ENCODE data around the gene FN3K. TPM values are rescaled to one million over a fixed set of nuclear protein-coding genes. Genes with fewer than 3 reads are reported as not detected.

Gene FN3K
- total RNA-seq, 2 donors from 2014 or later, result 5.1 to 28.3 TPM

GRCh38 chr17:82699551-82699950, 35.9 kb upstream of the FN3K start:
- Histone ChIP-seq H3K4me1 (peaks cover 0 to 20% of the 10 kb centered on the region in 2 donors), H3K27ac (no peak overlapping the region), H3K9me3 (peaks cover 3 to 5% of the 10 kb centered on the region in 2 donors), H3K36me3 (no peaks in the 10 kb centered on the region), H3K27me3 (no peaks in the 10 kb centered on the region), H3K4me3 (no peak overlapping the region)
- DNase-seq (ENCODE audit: low spot score), result no peak
- TF ChIP-seq, protein P1, sequence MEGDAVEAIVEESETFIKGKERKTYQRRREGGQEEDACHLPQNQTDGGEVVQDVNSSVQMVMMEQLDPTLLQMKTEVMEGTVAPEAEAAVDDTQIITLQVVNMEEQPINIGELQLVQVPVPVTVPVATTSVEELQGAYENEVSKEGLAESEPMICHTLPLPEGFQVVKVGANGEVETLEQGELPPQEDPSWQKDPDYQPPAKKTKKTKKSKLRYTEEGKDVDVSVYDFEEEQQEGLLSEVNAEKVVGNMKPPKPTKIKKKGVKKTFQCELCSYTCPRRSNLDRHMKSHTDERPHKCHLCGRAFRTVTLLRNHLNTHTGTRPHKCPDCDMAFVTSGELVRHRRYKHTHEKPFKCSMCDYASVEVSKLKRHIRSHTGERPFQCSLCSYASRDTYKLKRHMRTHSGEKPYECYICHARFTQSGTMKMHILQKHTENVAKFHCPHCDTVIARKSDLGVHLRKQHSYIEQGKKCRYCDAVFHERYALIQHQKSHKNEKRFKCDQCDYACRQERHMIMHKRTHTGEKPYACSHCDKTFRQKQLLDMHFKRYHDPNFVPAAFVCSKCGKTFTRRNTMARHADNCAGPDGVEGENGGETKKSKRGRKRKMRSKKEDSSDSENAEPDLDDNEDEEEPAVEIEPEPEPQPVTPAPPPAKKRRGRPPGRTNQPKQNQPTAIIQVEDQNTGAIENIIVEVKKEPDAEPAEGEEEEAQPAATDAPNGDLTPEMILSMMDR (IDR thresholded peaks at IDR 0.05), result no peak

- TF ChIP-seq, protein P1 (IDR thresholded peaks at IDR 0.05), result no peak
- H3K4me3 ChIP-seq, result no peak overlapping the region
- no peaks in the 10 kb centered on the region for H3K36me3 ChIP-seq
- no peaks in the 10 kb centered on the region for H3K9me3 ChIP-seq
- H3K27me3 ChIP-seq, result no peaks in the 10 kb centered on the region
- DNase-seq (ENCODE audit: low spot score), result no peak
- H3K4me1 ChIP-seq, result peaks cover 0 to 14% of the 10 kb centered on the region in 2 donors
- no peak overlapping the region for H3K27ac ChIP-seq
These were observed 33.0 kb upstream of the FN3K start for GRCh38 chr17:82702231-82702927.

GRCh38 chr17:82703036-82703745, 32.2 kb upstream of the FN3K start:
- no peaks in the 10 kb centered on the region for H3K9me3 ChIP-seq
- H3K27me3 ChIP-seq, result no peaks in the 10 kb centered on the region
- H3K4me1 ChIP-seq, result peaks cover 0 to 8% of the 10 kb centered on the region in 2 donors
- no peak for DNase-seq (ENCODE audit: low spot score)
- no peaks in the 10 kb centered on the region for H3K36me3 ChIP-seq
- TF ChIP-seq, protein P1 (IDR thresholded peaks at IDR 0.05), result no peak
- H3K27ac ChIP-seq, result no peak overlapping the region
- no peak overlapping the region for H3K4me3 ChIP-seq

DNA sequence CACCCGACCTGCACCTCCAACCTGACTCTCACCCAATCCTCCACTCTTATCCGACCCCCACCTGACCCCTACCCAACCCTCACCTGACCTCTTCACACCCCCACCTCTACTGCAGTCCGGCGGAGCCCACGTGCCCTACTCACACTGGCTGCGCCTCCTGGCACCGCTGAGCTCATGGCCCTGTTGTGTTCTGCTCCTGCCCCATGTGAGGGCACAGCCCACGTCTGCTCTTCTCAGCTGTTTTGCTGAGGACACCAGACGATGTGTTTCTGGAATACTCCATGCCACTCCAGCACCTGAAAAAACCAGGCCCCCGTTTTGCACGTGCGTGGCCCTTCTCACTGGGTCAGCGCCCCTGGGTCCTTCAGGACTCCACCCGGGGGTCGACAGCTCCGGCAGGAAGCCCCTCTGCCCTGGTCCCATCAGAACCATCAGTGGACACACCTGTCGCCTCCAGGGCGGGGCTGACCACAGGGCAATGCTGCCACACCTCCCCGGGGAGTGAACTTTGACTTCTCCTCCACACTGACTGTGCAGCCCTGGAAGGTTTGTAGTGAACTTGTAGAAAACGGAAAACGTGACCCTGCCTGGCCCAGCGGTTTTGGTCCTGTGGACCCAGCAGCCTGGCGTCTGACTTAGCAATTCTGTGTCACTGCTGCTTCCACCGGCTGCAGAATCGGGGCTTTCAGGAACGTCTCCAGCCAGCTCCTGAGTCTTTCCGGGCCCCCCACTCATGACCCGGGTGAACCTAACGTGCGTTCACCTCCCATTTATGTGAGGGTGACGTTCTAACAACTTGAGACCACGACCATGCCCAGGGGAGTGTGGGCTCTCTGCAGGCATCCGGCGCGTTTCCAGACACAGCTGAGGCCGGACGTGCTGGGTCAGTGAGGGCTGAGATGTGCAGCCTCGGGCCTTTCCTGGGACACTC, 31.2 kb upstream of the FN3K start:
- TF ChIP-seq, protein P1 (IDR thresholded peaks at IDR 0.05), result no peak
- Histone ChIP-seq H3K27ac (no peak overlapping the region), H3K4me3 (no peak overlapping the region), H3K36me3 (no peaks in the 10 kb centered on the region), H3K9me3 (no peaks in the 10 kb centered on the region), H3K27me3 (no peaks in the 10 kb centered on the region), H3K4me1 (peaks cover 0 to 5% of the 10 kb centered on the region in 2 donors)
- DNase-seq (ENCODE audit: low spot score), result no peak

DNA sequence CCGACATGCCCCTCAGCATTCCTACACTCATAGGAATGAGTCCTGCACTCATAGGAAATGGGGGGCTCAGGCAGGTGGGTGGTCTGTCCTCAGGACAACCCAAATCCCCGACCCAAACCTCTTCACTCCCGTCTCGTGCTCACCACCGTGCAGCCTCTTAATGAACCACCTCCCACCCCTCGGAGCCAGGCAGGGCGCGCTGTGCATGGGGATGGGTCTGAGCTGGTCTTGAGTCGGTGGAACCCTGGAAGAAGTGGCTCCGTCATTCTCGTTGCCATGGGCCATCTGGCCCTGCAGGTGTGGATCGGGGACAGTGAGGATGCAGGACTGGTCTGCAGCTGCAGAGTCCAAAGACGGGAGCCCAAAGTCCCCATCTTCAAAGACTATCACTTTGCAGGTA, 30.5 kb upstream of the FN3K start:
- no peaks in the 10 kb centered on the region for H3K4me1 ChIP-seq
- H3K9me3 ChIP-seq, result no peaks in the 10 kb centered on the region
- no peak overlapping the region for H3K27ac ChIP-seq
- no peak overlapping the region for H3K4me3 ChIP-seq
- no peak for DNase-seq (ENCODE audit: low spot score)
- TF ChIP-seq, protein P1 (IDR thresholded peaks at IDR 0.05), result no peak
- no peaks in the 10 kb centered on the region for H3K36me3 ChIP-seq
- H3K27me3 ChIP-seq, result no peaks in the 10 kb centered on the region
